Left renal cortex interstitium (tissue), 4 donors: ENCODE measurements around the gene LRMDA. TPM values are rescaled to one million over a fixed set of nuclear protein-coding genes. Genes with fewer than 3 reads are reported as not detected.
"Not testable (repeated sequence)": the region's sequence is repeated elsewhere in the genome, so short reads cannot be mapped to it uniquely, and the experiment has no call there.

ENCODE experiments used
- DNase-seq, 4 donors: peaks; one replicate each; pipeline ENCODE4 v3.0.0-alpha.2; 2013; ENCODE audit warnings: low read depth in 4 of 4, low spot score in 2 of 4, missing footprints in 1 of 4
- polyA plus RNA-seq, 4 donors: library from polyadenylated mRNA; unstranded; fragments of 120-200 nt; gene quantifications; one replicate each; pipeline ENCODE4 v1.2.1, GENCODE V29; 2013; ENCODE audit not compliant: insufficient read length in 4 of 4

The LRMDA gene
- polyA plus RNA-seq, 4 donors = 15.3 to 23.5 (median 21.1) TPM

DNA sequence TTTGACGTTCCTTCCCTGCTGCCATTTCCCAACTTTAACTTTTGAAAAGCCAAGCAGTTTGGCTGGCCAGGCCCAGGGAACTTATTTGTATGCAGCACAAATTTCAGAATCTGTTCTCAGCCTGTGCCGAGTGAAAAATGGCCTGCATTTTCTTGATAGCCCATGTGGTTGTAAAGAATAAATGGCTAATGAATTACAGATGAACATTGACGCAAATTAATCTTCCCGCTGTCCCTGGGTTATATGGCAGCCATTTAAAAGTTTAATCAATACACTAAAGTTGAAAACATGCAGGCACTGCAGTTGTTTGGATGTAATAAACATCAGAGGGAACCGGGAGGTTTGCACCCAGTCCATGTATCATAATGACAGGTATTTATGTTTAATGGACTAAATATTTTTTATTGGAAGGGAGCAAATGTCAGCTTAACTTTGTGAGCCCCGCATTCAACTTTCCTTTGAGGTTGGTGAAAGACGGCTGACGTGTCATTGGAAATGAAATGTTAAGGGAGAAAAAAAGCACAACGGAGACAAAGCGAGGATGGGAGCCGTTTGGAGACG, 1092.4 kb downstream of the LRMDA start:
- peak; percentile 52 to 69 (median 66) for DNase-seq

DNA sequence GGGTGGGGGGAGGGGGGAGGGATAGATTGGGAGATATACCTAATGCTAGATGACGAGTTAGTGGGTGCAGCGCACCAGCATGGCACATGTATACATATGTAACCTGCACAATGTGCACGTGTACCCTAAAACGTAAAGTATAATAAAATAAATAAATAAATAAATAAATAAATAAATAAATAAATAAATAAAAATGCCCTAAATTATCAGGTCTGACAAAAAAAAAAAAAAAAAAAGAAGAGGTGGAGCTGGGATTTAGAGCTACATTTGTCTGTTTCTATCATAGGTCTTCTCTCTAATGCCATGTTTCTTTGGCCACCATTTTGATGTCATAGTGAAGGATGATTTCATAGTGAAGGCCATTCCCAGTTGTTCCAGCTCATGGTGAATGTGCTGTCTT, 1095.4 kb downstream of the LRMDA start:
- not testable (repeated sequence) for DNase-seq

DNA sequence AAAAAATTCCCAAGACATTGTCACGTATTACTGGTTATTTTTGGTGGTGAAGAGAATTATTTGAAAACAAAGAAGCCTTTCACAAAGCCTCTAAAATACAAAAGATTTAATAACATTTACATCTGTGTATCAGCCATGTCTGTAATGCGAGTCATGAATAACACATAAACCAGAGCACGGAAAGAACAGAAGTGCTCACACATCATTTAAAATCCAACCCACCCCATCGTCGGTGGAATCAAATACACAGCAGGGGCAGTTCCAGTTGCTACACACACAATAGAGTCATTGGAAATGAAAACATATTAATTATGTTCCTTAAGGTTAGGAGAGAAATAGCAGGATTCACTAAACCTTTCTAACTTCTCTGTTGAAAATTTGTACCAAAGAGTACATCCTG, 1108.9 kb downstream of the LRMDA start:
- DNase-seq = no peak

DNA sequence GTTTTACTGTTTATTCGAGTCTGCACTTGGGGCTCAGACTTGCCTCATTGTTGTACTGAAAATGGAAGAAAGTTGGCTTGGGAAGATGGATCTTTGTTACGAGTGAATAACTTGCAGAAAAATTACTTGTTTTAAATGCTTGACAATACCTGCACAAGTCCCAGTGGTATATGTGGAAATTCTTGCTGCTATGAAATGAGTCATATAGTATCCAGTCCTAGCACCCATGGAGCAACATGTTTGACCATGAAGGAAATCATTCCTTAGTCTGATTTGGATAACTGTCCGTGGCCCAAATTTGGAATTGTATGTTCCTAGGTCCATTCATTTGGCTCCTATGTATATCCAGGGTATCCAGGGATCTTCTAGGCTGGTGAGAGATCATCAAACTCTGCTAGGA, 1109.4 kb downstream of the LRMDA start:
- no peak for DNase-seq

DNA sequence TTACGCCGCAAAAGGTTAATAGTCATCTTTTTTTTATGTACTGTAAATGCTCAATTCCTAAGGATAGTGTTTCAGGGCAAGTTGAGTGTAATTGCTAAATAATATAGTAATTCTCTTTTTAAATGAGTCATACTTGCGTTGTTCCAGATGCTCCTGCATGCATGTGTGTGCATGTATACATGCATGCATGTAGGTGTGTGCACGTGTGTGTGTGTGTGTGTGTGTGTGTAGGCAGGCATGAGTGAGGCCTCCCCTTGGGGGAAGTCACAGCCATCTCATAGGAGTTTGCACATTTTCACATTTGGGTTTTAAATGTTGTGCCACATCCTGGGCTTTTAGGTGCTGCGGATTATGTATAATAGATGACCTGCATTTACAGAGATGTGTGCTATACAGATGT, 1110.4 kb downstream of the LRMDA start:
- DNase-seq = no peak

DNA sequence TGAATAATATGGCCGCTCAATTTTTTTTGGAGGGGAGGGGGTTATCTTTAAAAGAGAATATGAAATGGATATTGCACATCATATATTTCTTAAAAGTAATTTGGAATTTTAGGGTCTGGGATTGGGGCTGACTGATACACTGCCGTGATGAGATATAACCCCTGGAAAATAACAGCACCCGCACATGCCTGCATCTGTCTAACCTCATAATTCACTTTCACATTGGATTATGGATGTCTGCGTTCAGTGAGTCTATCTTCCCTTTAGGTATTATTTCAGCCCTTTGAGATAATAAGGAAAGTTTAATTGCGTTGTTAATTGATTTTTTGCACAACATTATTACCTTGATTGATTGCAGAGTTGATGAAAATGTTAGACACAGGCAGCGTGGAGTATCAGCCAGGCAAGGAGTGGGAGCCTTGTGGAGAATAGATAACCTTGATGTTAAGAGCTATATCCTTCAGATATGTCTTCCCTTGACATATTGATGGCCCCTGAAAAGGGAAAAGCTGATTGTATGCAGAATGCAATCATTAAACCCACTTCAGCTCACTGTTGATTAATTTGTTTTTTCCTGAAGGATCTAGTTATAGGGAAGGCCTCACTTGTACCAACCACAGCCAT, 1111.0 kb downstream of the LRMDA start:
- DNase-seq = no peak

DNA sequence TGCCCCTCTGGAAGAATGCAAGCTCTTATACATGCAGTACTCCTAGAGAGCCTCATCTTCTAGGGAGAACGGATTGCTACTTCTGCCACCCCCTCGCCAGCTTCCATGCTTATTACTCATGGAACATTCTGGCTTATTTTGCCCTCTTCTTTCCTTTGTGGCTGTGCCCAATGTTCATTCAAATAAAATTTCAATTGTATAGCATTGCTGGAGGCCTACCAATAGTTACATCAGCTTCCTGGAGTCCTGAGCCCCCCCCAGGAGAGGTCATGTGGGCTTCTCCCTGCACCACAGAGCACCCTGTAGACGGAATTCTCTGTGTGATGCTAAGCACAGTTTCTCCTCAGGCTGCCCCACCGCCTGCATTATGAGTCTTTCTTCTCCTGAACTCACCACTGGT, 1112.2 kb downstream of the LRMDA start:
- no peak for DNase-seq

DNA sequence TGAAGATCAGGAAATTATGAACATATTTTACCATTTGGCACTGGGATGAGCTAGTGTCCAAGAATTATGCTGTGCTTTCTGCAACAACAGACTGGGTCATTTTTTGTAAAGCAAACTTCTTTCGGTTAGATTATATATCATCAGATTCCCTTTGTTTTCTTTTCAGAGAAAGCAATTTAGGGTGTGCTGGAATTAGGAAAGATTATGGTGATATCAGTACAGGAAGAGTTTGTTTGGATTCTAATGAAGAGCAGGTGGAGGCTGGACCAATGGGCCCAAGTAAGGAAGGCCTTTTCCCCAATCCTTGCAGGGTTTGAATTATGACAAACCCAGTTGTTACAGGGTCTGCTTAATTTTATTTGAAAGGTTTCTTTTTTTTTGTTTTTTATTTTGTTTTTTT, 1113.4 kb downstream of the LRMDA start:
- no peak for DNase-seq

DNA sequence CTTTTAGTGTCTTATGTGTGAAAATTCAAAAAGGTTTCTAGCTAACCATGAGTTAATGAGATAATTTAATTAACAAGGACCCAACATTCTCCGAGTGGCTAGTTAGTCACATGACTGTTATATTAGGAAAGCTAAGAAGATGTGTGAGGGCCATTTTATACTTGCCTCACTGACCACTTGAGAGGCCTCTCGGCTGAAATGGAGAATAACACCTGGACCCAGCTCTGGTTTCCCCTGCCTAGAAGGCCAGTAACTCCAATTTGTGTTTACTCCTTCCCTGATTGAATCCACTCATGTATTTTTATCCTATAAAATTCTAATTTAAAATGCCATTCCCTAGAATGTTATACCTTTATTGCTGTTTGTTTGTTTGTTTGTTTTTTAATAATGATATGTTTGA, 1115.0 kb downstream of the LRMDA start:
- no peak for DNase-seq

DNA sequence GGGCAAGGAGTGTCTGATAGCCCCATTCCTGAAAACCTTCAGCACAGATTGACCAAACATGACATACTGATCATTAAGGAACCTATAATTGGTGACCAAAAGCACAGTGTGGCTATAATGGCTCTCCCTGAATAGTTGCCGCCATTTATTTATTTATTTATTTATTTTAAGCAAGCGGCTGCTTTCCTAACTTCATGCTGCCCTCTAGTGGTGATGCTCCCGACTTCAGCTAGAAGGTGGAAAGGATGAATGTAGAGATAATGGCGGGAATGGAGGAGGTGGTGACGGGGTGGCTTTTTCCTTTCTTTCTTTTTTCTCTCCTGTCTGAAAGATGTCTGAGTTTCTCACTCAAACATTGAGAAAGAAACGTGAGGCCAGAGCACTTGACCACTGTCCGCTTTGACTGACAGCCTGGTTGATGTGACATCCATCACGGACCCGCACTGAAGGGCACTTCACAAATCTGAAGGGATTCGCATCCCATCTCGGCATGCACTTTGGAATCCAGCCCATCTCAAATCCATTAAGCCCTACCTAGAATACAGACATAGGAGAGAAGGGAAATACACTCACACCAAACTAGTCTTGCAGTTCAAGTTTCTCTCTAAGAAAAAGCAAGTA, 1116.0 kb downstream of the LRMDA start:
- DNase-seq = peak; percentile 61 to 78 (median 72)

DNA sequence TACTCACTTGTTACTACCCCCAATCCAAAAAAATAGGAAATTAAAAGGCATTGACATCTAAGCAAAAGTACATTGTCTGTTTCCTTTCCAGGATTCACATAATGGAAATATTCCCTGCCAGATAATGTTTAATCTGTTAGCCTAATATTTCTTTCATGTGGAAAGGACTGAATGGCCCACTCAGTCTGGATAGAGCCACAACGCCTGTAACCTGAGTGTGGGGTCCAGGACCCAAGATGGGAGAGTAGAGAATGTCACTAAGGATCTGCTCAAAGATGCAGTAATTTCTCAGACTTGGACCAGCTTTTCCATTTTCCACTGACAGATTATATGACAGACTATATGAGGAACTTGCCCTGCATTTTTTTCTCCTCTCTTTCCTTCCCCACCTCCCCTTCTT, 1117.3 kb downstream of the LRMDA start:
- DNase-seq = no peak

DNA sequence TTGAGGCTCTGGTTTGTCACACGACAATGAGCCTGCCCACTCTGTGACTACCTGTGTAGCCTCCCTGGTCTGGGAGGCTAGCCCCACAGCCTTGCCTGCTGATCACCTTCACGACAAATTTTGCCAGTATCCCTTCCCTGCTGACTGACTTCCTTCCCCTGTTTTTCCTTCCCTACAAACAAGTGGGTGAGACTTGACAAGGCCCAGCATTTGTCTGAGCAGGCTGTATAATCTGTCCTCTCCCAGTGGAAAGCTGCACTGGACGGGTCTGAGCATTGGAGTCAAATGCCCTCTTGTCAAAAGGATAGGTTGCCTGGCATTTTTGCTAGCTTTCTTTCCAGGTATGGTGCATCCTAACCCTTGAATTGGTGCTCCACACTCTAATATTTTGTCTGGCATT, 1117.7 kb downstream of the LRMDA start:
- no peak for DNase-seq

DNA sequence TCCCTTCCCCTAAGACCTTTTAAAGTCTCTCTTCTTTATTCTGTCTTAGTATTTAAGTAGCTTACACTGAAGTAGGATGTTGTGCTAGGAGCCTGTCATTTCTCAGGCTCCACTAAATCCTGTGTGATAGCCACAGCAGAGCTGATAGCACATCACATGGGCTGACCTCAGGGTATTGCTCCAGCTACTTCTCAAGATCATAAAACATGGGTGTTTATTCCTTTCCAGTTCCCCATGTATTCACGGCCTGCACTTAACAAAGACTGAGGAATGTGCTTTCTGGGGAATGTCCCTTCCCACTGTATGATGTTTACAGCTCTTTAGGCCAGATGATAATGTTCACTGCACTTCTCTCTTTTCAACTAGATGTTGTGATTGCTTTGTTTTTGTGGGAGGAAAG, 1119.4 kb downstream of the LRMDA start:
- no peak for DNase-seq

DNA sequence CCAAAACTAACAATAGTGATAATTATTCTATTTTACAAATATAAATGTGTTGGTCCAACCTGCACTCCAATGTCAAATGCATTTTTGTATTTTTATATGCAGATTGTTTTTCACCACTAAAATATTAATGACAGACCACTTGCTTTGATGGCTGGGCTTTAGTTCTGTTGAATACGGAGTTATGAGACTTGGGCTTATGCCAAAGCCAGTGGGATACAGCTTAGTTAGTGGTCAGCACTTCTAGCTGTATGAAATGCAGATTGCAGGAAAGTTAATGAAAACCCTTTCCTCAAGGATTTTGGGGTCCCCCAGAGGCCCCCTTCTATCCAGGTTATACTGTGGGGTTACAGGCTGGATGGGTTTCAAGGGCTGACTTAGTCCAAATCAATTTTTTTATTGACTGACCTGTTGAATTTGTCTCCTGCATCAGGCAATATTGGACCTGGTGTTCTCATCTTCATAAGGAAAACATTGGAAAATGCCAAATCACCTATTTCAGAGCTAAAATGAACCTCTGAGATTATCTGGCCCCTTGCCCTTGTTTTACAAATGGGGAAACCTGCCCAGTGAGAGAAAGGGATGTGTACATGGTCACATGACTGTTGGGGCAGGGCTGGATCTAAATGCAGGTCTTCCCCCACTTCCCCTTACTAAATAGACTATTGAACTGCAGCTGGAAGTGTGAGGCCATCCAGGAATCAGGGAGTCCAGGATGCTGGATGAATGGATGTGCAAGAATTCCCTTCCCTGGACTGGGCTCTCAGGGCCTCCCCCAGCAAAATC, 1120.9 kb downstream of the LRMDA start:
- DNase-seq = no peak

DNA sequence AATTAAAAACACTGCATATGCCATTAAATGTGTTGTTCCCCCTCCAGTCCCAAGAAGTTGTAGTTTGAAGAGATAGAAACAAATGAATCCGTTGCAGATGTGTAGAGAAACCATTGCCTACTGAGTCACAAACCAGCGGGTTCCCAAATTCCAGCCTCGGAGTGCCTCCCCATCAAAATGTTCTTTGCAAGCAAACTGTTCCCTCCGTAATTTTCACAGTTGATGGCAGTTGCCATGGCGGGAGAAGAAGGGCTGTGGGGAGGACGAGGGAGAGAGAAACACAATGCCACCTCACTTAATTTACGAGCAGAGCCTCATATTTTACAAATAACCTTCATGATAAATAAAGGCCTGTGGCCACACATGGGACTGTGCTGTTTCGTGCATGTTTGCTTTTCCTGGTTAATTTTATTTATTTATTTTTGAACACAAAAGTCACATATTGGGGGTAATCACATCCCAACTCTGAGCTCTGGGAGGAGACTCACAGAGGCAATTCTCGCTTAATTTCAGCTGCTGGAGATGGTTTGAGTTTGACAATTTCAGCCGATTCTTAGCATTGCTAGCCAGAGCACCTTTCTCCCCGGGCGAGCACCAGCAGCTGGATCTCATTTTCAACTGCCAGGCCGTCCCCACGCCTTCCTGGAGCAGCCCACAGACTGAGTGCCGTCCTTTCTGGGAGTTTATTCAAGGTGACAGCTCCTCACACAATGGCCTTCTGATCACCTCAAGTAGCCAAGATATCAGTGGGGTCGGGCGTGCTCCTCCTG, 1122.0 kb downstream of the LRMDA start:
- no peak for DNase-seq

DNA sequence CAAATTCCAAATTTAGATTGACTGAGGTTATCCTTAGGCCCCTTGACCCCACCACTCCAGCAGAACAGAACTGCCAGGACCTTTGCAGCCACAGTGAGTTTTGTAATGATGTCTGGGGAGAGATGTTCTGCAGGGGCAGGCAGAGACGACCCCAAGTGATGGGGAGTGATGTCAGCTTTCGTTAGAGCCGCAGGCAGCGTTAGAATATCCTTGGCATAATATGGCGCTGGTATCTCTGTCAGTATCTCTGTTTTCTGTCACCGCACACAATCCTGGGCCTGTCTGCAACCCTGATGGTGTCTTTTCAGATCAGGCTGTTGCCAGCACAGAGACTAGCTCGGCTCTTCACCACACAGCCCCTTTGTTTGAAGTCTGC, 1122.6 kb downstream of the LRMDA start:
- no peak for DNase-seq

DNA sequence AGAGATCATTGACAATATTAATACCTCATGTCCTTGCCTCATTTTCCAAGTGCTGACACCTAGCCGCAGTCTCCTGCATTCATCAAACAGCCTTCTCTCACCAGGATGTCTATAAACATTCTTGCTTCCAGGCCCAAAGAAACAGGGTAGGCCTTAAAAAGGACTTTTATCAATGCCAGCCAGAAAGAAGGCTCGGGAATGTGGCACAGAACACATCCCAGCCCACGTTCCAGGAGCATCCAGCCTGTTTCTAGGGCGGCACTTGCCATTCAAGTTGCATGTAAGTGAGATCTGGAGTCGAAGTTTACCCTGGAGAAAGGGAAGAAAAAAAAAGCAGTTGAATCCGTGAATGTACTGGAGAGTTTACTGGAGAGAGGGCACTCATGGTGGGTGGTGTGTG, 1123.1 kb downstream of the LRMDA start:
- no peak for DNase-seq

DNA sequence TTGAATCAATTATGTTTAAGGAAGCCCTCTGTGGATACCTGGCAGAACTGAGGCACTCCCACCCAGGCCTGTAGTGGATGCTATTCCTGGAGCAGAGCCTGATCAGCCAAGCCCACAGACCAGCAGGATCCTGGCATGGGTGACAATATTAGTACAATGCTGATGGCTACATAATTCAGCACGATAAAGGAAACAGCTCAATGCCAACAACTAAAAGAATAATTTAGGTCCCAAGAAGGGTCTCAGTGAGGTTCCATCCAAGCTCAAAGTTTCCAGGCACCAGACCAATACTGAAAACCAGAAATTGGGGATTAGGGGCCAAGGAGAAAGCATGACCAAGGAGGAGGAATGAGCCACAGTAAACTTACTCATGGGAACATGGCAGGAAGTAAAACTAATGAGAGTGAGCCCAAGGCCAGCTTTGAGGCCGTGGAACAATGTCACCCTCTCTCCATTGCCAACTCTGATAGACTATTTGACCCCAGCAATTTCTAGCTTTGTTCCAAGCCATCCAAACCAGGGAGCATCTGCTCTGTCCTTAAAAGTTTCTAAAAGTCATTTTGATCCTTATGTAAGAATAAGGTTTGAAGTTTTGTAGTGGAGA, 1123.7 kb downstream of the LRMDA start:
- no peak for DNase-seq

DNA sequence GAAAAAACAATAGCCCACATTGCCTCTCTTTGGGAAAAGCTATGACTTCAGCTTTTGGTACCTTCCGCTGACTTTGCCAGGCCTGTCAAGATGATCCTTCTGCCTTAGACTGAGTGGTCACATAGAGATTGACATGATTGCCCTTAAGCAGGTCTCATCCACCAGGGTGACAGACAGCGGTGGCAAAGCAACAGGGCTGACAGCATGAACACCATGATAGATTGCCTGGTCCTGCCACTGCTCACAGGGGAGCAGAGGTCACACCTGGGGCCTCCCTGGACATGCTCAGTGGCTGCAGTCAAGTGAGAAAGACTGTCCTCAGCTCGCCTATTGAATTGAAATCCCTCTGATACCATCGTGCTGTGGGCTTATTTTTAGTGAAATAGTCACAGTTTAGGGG, 1125.9 kb downstream of the LRMDA start:
- no peak for DNase-seq

DNA sequence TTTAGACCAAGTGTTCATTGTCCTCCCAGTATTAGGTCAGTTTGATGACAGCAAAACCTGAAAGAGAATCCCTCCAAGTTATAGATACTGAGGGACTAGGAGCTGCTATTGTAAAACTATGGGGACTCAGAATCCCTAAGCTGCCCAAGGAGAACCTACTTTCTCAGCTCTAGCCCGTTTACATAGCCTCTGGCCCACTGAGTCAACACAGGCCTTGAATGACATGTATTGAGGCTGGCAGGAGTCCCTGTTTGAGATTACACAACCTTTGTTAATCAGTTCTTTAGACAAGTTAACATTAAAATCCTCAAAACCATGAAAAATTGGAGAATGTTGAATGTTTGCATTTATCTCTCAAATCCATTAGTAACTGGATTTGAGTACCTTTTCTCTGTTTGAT, 1127.2 kb downstream of the LRMDA start:
- DNase-seq = no peak
